ENCODE measurements around the gene PPARD. TPM values are rescaled to one million over a fixed set of nuclear protein-coding genes. Genes with fewer than 3 reads are reported as not detected.

PPARD gene
- total and polyA plus RNA-seq, 2 of the 13 experiments (the other 11 are each of a cell fraction or from before 2014, with no cell fraction given) = 6.1 to 13.3 TPM

- TF ChIP-seq TCF12 (IDR thresholded peaks at IDR 0.05) = no peak
- no peak for TF ChIP-seq TCF12 (CRISPR knock-in tag; IDR thresholded peaks at IDR 0.05)
- no peak for TF ChIP-seq PRDM4 (CRISPR knock-in tag; IDR thresholded peaks at IDR 0.05; ENCODE audit: borderline replicate concordance)
- TF ChIP-seq ZNF263 (CRISPR knock-in tag; IDR thresholded peaks at IDR 0.05) = no peak
- TF ChIP-seq GLI4 (CRISPR knock-in tag; IDR thresholded peaks at IDR 0.05; ENCODE audit: borderline replicate concordance) = no peak
- no peak for TF ChIP-seq SSRP1 (CRISPR knock-in tag; IDR thresholded peaks at IDR 0.05)
- no peak for TF ChIP-seq NR2F1 (CRISPR knock-in tag; IDR thresholded peaks at IDR 0.05)
- no peak for TF ChIP-seq NFKB2 (CRISPR knock-in tag; IDR thresholded peaks at IDR 0.05; ENCODE audit: borderline replicate concordance)
- no peak for TF ChIP-seq PTBP1 (IDR thresholded peaks at IDR 0.05; ENCODE audit: low read depth, low read length, poor library complexity, severe bottlenecking)
- TF ChIP-seq ZBTB34 (CRISPR knock-in tag; IDR thresholded peaks at IDR 0.05) = peak; percentile 15; the same call in 1 of the 2 replicates
- TF ChIP-seq, protein P1, sequence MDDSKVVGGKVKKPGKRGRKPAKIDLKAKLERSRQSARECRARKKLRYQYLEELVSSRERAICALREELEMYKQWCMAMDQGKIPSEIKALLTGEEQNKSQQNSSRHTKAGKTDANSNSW (CRISPR knock-in tag; IDR thresholded peaks at IDR 0.05; ENCODE audit: borderline replicate concordance) = no peak
- no peak for TF ChIP-seq FOXK2 (IDR thresholded peaks at IDR 0.05)
- no peak for TF ChIP-seq SOX5 (CRISPR knock-in tag; IDR thresholded peaks at IDR 0.05; ENCODE audit: borderline replicate concordance)
- no peak for TF ChIP-seq ZNF10 (CRISPR knock-in tag; IDR thresholded peaks at IDR 0.05; ENCODE audit: borderline replicate concordance, low read depth)
- TF ChIP-seq ZNF362 (CRISPR knock-in tag; IDR thresholded peaks at IDR 0.05; ENCODE audit: borderline replicate concordance) = no peak
- TF ChIP-seq HNRNPLL (IDR thresholded peaks at IDR 0.05; ENCODE audit: low read depth, low read length, poor library complexity, severe bottlenecking) = no peak
- TF ChIP-seq, protein P2, sequence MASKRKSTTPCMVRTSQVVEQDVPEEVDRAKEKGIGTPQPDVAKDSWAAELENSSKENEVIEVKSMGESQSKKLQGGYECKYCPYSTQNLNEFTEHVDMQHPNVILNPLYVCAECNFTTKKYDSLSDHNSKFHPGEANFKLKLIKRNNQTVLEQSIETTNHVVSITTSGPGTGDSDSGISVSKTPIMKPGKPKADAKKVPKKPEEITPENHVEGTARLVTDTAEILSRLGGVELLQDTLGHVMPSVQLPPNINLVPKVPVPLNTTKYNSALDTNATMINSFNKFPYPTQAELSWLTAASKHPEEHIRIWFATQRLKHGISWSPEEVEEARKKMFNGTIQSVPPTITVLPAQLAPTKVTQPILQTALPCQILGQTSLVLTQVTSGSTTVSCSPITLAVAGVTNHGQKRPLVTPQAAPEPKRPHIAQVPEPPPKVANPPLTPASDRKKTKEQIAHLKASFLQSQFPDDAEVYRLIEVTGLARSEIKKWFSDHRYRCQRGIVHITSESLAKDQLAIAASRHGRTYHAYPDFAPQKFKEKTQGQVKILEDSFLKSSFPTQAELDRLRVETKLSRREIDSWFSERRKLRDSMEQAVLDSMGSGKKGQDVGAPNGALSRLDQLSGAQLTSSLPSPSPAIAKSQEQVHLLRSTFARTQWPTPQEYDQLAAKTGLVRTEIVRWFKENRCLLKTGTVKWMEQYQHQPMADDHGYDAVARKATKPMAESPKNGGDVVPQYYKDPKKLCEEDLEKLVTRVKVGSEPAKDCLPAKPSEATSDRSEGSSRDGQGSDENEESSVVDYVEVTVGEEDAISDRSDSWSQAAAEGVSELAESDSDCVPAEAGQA (IDR thresholded peaks at IDR 0.05; ENCODE audit: low read depth) = no peak
- TF ChIP-seq, protein P2 (CRISPR knock-in tag; IDR thresholded peaks at IDR 0.05; ENCODE audit: borderline replicate concordance) = no peak
- no peak for TF ChIP-seq RAD51 (IDR thresholded peaks at IDR 0.05; ENCODE audit: borderline replicate concordance)
Measured at GRCh38 chr6:35317483-35318195, 24.7 kb upstream of the PPARD start (continued).

Data from HepG2 (cell line).